Ascending aorta (tissue), 2 donors: ENCODE results near the gene LIME1. TPM values are rescaled to one million over a fixed set of nuclear protein-coding genes. Genes with fewer than 3 reads are reported as not detected.
A peak's percentile ranks its signal among the peaks of the same experiment; 100 is the strongest.

Source experiments
- DNase-seq, 2 donors: peaks; one replicate each; pipeline ENCODE4 v3.0.0-alpha.2; 2019; ENCODE audit warnings: low spot score in 2 of 2
- H3K27ac ChIP-seq, 2 donors: fragments of 200-600 bp; sonication (generic); one replicate each; pipeline ENCODE4 v1.5.1; 2016 to 2017; ENCODE audit warnings: mild to moderate bottlenecking in 1 of 2
- H3K27me3 ChIP-seq: fragments of 200-600 bp; sonication (generic); one replicate; pipeline ENCODE4 v1.5.1; 2017
- H3K36me3 ChIP-seq, 2 donors: fragments of 200-600 bp; sonication (generic); one replicate each; pipeline ENCODE4 v1.5.1; 2016
- H3K4me1 ChIP-seq, 2 donors: fragments of 200-600 bp; sonication (generic); one replicate each; pipeline ENCODE4 v1.5.1; 2016 to 2017; ENCODE audit warnings: mild to moderate bottlenecking in 1 of 2
- H3K4me3 ChIP-seq, 2 donors: fragments of 200-600 bp; sonication (generic); one replicate each; pipeline ENCODE4 v1.5.1; 2016 to 2017; ENCODE audit warnings: mild to moderate bottlenecking in 1 of 2
- H3K9me3 ChIP-seq, 2 donors: fragments of 200-600 bp; sonication (generic); one replicate each; pipeline ENCODE4 v1.5.1; 2016
- CTCF ChIP-seq, 3 experiments: fragments of 200-600 bp in 2 of 3; fragments of 450-650 bp in 1 of 3; sonication (generic) in 2 of 3; IDR thresholded peaks; one replicate each; pipeline ENCODE4 v1.5.1; 2016 to 2019; ENCODE audit warnings: antibody characterized with exemption in 3 of 3, mild to moderate bottlenecking in 1 of 3, moderate library complexity in 1 of 3
- intact Hi-C: fragments of 100-400 bp; cut with DNase I; formaldehyde crosslinking; loops from one replicate; pipeline ENCODE4 v1.15.1; 2023
- total RNA-seq: library from RNA; depleted of rRNA; stranded (reverse); fragments of >200 nt; gene quantifications from one replicate; pipeline ENCODE4 v1.1.0, GENCODE V29; 2016

The LIME1 gene
- total RNA-seq, 1 donor from 2014 or later, result 7.3 TPM

DNA sequence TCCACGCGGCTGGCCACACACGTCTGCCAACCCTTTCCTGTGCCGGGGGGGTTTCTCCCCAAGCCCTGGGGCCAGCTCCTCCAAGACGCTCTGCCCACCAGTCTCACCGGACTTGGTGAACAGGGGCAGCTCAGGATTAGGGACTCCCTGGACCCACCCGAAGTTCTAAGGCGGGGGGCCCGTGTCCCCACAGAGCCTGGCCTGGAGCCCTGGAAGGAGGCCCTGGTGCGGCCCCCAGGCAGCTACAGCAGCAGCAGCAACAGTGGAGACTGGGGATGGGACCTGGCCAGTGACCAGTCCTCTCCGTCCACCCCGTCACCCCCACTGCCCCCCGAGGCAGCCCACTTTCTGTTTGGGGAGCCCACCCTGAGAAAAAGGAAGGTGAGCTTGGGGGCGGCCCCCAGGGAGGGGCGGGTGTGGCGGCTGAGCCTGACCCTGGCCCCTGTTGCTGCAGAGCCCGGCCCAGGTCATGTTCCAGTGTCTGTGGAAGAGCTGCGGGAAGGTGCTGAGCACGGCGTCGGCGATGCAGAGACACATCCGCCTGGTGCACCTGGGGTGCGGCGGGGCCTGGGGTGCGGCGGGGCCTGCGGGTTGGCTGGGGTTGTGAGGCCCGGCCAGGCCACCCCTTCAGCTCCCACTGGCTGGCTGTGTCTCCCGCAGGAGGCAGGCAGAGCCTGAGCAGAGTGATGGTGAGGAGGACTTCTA lies 5.4 kb downstream of the LIME1 start:
- no peak for TF ChIP-seq CTCF (IDR thresholded peaks at IDR 0.05)
- Histone ChIP-seq H3K36me3 (peaks cover 19 to 29% of the 10 kb centered on the region in 2 donors), H3K9me3 (no peaks in the 10 kb centered on the region), H3K4me1 (peaks cover 17 to 24% of the 10 kb centered on the region in 2 donors), H3K27me3 (no peaks in the 10 kb centered on the region), H3K27ac (peak overlapping the region; percentile 84 to 87), H3K4me3 (peak overlapping the region; percentile 81 to 85)
- intact Hi-C loops, result loop anchor here (2.0 to 5.0 kb wide), 2 partner anchors 90 to 221 kb away; partner anchors contain the start of genes PPDPF and ZBTB46
- peak in 1 of 2 donors; percentile 65 for DNase-seq

- Histone ChIP-seq H3K4me3 (no peak overlapping the region), H3K27me3 (no peaks in the 10 kb centered on the region), H3K36me3 (peaks cover 19 to 29% of the 10 kb centered on the region in 2 donors), H3K9me3 (no peaks in the 10 kb centered on the region), H3K4me1 (peaks cover 17 to 24% of the 10 kb centered on the region in 2 donors), H3K27ac (no peak overlapping the region)
- no peak for TF ChIP-seq CTCF (IDR thresholded peaks at IDR 0.05)
- DNase-seq, result peak in 1 of 2 donors; percentile 63
- intact Hi-C loops, result loop anchor here (5.0 kb wide), 1 partner anchor 90 kb away; the partner anchor contains the start of gene ZBTB46
These were observed 6.0 kb downstream of the LIME1 start for GRCh38 chr20:63742381-63743024.

DNA sequence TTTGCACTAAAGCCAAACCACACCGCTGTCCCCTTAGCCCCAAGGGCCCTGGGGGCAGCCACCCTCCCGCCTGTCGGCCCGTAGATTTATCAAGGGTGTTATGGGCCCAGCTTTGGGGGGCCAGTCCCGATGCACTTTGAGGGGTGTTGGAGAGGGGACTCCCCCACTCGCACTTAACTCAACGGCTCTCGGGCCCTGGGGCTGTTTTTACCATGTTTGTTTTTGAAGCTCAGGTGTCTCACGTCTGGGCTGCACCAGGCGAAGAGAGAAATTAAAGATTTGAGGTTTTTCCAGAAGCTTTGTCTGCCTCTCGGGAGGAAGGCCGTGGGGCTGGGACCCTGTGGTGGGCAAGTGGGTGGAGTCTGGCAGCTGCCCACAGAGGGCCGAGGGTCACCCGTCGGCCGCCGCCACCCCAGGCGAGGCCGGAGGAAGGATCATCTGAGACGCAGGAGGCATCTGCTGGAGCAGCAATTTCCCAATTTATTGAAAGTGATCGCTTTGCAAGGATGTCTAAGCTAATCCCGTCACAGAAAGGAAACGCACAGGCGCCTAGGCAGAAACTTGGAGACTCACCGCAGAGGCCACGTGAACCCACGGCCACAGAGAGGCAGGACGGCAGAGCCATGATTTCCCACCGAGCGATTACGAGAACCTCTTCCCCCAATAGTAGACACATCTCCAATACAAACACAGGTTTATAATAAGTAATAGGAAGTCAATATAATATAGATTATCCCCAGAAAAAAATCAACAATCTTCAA lies 6.9 kb downstream of the LIME1 start:
- no peak for DNase-seq
- no peak overlapping the region for H3K27ac ChIP-seq
- intact Hi-C loops, result loop anchor here (5.0 kb wide), 1 partner anchor 89 kb away; the partner anchor contains the start of gene ZBTB46
- peaks cover 19 to 29% of the 10 kb centered on the region in 2 donors for H3K36me3 ChIP-seq
- no peaks in the 10 kb centered on the region for H3K9me3 ChIP-seq
- H3K27me3 ChIP-seq, result no peaks in the 10 kb centered on the region
- no peak overlapping the region for H3K4me3 ChIP-seq
- H3K4me1 ChIP-seq, result peaks cover 15 to 21% of the 10 kb centered on the region in 2 donors
- TF ChIP-seq CTCF (IDR thresholded peaks at IDR 0.05), result no peak

DNA sequence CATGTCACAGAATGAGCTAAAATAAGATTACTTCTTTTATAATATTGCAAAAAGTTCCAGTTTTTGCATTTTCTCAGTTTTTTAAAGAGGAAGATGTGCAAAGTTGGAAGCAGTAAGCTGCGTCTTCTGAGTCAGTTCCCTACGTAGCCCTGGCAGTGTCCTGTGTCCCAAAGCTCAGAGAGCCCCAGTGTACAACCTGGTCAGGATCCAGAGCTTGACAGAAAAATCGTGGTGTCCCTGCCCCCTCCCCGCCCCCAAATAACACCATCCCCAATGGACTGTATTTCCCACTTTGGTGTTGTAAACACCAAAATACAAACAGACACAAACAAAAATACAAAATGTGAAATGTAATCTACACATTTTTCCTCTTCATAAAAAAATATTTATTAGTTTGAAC lies 7.7 kb downstream of the LIME1 start:
- Histone ChIP-seq H3K27me3 (no peaks in the 10 kb centered on the region), H3K4me1 (peaks cover 10 to 14% of the 10 kb centered on the region in 2 donors), H3K27ac (no peak overlapping the region), H3K9me3 (no peaks in the 10 kb centered on the region), H3K36me3 (peaks cover 19 to 29% of the 10 kb centered on the region in 2 donors), H3K4me3 (no peak overlapping the region)
- DNase-seq, result no peak
- intact Hi-C loops, result loop anchor here (5.0 kb wide), 1 partner anchor 88 kb away; the partner anchor contains the start of gene ZBTB46
- TF ChIP-seq CTCF (IDR thresholded peaks at IDR 0.05), result no peak

DNA sequence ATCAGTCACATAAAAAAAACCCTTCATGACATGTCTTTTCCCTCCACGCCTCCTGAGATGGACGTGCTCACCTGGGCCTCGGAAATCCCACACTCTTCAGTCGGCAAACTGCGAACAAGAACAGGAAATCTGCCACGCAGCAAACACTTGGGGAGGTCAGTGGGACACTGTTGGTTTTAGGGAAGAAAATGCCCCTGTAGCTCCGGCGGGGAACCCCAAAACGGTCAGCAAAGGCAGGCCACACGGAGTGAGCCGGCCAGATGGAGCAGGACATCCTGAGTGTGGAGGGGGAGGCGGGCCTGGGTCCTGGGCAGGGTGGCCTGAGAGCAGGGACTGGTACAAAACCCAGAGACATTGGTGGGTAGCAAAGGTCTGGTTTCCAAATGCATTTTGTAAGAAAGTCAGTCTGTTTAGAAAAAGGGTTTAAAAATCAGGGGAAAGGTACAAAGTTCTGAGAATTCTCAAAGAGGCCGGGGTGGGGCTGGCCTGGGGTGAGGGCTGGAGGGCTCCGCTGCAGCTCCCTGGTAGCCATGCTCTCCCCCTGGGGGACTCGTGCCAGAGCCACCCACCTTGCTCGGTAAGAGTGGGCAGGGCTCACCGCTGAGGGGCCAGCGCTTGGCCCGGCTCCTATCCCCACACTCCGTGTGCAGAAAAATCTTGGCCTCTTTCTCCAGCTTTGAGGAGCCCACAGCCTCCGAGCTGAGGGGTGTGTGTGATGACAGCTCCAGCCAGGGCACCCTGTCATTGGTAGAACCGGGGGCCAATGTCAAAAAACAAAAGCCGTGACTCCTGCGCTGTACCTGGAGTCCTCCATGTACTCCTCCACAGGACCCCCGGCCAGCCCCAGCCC lies 8.3 kb downstream of the LIME1 start:
- peaks cover 19 to 29% of the 10 kb centered on the region in 2 donors for H3K36me3 ChIP-seq
- H3K4me3 ChIP-seq, result no peak overlapping the region
- no peaks in the 10 kb centered on the region for H3K27me3 ChIP-seq
- no peak for DNase-seq
- no peak overlapping the region for H3K27ac ChIP-seq
- no peak for TF ChIP-seq CTCF (IDR thresholded peaks at IDR 0.05)
- peaks cover 9 to 13% of the 10 kb centered on the region in 2 donors for H3K4me1 ChIP-seq
- H3K9me3 ChIP-seq, result no peaks in the 10 kb centered on the region
- intact Hi-C loops, result loop anchor here (5.0 kb wide), 1 partner anchor 88 kb away; the partner anchor contains the start of gene ZBTB46
